ENCODE results near the gene TENT5C.

DNA sequence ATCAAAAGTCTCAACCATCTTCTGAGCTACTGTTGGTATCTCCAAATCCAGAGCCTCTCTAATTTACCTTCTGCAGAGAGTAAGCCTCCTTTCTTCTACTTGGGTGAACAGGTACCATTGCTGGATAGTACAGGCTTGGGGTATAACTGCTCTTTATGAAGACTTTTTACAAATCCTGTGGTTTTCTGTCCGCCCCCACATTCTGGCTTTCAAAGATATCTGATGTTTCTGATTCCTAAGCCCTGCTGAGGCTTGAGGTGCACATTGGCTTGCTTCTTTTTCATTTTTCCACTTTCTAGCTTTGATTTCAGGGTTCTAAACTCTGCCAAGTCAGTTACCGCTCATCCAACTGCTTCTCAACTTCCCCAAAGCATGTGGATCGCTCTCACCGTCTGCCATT lies 37.1 kb downstream of the TENT5C start:
- TF ChIP-seq, protein P1, sequence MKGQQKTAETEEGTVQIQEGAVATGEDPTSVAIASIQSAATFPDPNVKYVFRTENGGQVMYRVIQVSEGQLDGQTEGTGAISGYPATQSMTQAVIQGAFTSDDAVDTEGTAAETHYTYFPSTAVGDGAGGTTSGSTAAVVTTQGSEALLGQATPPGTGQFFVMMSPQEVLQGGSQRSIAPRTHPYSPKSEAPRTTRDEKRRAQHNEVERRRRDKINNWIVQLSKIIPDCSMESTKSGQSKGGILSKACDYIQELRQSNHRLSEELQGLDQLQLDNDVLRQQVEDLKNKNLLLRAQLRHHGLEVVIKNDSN (IDR thresholded peaks at IDR 0.05; ENCODE audit: borderline replicate concordance, extremely low read length, insufficient read depth, low read depth, low read length) = no peak
- TF ChIP-seq, protein P2, sequence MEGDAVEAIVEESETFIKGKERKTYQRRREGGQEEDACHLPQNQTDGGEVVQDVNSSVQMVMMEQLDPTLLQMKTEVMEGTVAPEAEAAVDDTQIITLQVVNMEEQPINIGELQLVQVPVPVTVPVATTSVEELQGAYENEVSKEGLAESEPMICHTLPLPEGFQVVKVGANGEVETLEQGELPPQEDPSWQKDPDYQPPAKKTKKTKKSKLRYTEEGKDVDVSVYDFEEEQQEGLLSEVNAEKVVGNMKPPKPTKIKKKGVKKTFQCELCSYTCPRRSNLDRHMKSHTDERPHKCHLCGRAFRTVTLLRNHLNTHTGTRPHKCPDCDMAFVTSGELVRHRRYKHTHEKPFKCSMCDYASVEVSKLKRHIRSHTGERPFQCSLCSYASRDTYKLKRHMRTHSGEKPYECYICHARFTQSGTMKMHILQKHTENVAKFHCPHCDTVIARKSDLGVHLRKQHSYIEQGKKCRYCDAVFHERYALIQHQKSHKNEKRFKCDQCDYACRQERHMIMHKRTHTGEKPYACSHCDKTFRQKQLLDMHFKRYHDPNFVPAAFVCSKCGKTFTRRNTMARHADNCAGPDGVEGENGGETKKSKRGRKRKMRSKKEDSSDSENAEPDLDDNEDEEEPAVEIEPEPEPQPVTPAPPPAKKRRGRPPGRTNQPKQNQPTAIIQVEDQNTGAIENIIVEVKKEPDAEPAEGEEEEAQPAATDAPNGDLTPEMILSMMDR (IDR thresholded peaks at IDR 0.05 in 2 of 3, conservative IDR thresholded peaks at IDR 0.05 in 1 of 3; ENCODE audit: control insufficient read depth in 2 of 3, extremely low read depth in 1 of 3, insufficient read depth in 1 of 3, low read depth in 3 of 3, low read length in 3 of 3) = no peak
- TF ChIP-seq, protein P3, sequence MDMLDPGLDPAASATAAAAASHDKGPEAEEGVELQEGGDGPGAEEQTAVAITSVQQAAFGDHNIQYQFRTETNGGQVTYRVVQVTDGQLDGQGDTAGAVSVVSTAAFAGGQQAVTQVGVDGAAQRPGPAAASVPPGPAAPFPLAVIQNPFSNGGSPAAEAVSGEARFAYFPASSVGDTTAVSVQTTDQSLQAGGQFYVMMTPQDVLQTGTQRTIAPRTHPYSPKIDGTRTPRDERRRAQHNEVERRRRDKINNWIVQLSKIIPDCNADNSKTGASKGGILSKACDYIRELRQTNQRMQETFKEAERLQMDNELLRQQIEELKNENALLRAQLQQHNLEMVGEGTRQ (IDR thresholded peaks at IDR 0.05; ENCODE audit: borderline replicate concordance, low read depth, low read length) = no peak
- TF ChIP-seq POLR2A (IDR thresholded peaks at IDR 0.05; ENCODE audit: low read depth, low read length) = no peak
- no peak for TF ChIP-seq ESRRA (IDR thresholded peaks at IDR 0.05; ENCODE audit: low read length)
- TF ChIP-seq PRDM15 (CRISPR knock-in tag; IDR thresholded peaks at IDR 0.05) = no peak
- no peak for TF ChIP-seq CBX3 (IDR thresholded peaks at IDR 0.05; ENCODE audit: borderline replicate concordance, low read depth)
- no peak for TF ChIP-seq YBX1 (IDR thresholded peaks at IDR 0.05)
- no peak for TF ChIP-seq PKNOX1 (IDR thresholded peaks at IDR 0.05)
- no peak for TF ChIP-seq POU2F2 (IDR thresholded peaks at IDR 0.05; ENCODE audit: borderline replicate concordance, low read depth, low read length)
- no peak for TF ChIP-seq ETV6 (conservative IDR thresholded peaks at IDR 0.05 in 1 of 2, IDR thresholded peaks at IDR 0.05 in 1 of 2; ENCODE audit: borderline replicate concordance in 1 of 2, low read depth in 1 of 2)
- no peak for TF ChIP-seq MAX (IDR thresholded peaks at IDR 0.05; ENCODE audit: low read depth, low read length)
- TF ChIP-seq ASH2L (IDR thresholded peaks at IDR 0.05; ENCODE audit: borderline replicate concordance, low read depth) = no peak
- no peak for TF ChIP-seq CHD4 (IDR thresholded peaks at IDR 0.05)

Data from GM12878 (cell line).